GM19023 (cell line): Measurements from ENCODE around the gene CHD2.
A peak's percentile ranks its signal among the peaks of the same experiment; 100 is the strongest.

Experiments
- ATAC-seq: cut with Tn5 transposase; IDR thresholded peaks from one replicate; pipeline ENCODE4 v1.9.1; 2021; ENCODE audit warnings: mild to moderate bottlenecking, moderate library complexity; ENCODE audit not compliant: unreplicated experiment

CHD2 gene

GRCh38 chr15:92884436-92885223 is 15.5 kb upstream of the CHD2 start:
- no peak for ATAC-seq

GRCh38 chr15:92885224-92886041 is 14.7 kb upstream of the CHD2 start:
- no peak for ATAC-seq

- no peak for ATAC-seq
These were observed 14.0 kb upstream of the CHD2 start for GRCh38 chr15:92886042-92886537.

- ATAC-seq = no peak
These were observed 13.3 kb upstream of the CHD2 start for GRCh38 chr15:92886815-92887214.

DNA sequence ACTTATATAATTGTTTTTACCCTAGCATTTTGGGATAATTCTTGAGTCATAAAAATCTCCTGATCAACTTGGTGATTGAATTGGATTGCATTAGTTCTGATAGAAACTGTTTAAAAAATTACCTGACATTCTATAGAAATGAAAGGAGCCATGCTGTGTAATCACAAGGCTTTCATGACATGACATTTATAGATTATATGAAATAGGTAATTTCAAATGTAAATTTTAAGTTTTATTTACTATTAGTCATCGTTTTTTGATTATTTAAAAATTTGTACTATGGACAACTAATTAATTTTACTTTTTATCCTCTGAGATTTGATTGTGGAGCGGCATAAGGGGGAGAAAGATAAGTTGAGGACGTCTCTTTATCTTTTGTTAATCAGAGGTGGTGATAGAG is 12.3 kb upstream of the CHD2 start:
- no peak for ATAC-seq

DNA sequence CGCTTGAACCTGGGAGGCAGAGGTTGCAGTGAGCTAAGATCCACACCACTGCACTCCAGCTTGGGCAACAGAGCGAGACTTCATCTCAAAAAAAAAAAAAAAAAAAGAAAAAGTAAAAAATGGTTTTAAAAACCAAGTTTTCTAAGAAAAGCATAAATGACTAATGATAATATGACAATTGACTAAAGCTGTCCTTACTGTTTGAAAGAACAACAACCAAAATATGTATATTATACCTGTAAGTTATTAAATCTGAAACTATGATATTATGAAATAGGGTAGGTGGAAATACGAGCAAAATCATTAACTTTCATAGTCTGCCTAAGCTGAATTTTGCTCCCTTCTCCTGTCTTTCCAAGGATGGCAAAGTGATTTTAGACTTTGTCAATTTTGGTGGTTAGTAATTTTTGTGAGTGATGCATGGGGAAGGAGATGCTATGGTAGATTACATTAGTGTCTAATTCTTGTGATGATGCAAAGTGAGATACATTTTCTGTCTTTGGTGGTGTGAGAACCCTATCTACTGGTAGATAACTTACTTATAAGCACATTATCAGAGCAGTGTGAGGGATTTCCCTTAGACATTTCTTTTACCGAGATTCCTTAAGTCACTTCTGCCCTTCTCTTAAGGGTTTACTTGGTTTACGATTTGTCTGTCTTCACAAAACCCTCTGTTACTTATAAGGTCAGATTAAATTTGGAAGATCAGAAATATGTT is 10.6 kb upstream of the CHD2 start:
- no peak for ATAC-seq

- no peak for ATAC-seq
These were observed 8.5 kb upstream of the CHD2 start for GRCh38 chr15:92891533-92892200.

DNA sequence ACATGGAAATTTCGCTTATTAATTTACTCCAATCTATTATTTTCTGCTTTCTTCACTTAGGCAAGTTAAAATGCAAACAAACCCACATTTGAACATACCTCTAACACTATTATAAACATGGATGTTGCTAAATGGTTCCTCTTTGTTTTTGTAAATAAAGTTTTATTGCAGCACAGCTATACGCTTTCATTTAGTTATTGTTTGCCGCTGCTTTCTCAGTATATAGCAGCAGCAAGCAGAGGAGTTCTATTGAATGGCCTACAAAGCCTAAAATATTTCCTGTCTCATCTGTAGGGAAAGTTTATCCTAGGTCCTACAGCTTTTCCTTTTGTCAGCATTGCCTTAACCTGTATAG is 7.9 kb upstream of the CHD2 start:
- ATAC-seq = no peak

- no peak for ATAC-seq
These were observed 6.9 kb upstream of the CHD2 start for GRCh38 chr15:92893200-92893599.

- no peak for ATAC-seq
These were observed 3.6 kb upstream of the CHD2 start for GRCh38 chr15:92896561-92896960.

- ATAC-seq = no peak
These were observed 2.5 kb upstream of the CHD2 start for GRCh38 chr15:92897620-92898019.

DNA sequence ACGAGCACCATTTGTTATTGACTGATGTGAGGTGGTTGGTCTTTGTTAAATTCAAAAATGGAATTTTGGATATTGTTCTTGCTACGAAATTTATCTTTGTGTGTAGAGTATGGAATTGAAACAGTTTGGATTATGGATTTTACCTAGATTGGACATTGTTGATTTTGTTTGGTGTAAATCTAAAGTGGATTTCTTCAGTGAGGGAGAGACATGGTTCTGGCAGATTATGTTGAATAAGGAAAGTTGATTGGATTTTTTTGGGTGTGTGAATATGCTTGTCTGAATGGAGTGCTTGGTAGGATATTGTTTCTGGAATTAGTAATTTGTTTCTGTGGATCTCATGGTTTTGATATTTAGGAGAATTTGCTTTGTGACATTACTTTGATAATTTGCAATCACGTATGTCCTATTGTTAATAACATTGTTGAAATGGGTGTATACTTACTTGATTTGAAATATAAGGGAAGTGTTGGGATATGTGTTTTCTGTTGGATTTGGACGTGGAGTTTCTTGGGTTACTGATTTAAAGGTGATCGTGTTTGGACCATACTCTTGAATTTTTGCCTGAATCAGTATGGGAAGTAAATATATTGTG is 1.0 kb upstream of the CHD2 start:
- no peak for ATAC-seq

GRCh38 chr15:92899601-92899947 is 550 bp upstream of the CHD2 start:
- no peak for ATAC-seq

- ATAC-seq = no peak
These were observed 577 bp downstream of the CHD2 start for GRCh38 chr15:92900731-92901071.

DNA sequence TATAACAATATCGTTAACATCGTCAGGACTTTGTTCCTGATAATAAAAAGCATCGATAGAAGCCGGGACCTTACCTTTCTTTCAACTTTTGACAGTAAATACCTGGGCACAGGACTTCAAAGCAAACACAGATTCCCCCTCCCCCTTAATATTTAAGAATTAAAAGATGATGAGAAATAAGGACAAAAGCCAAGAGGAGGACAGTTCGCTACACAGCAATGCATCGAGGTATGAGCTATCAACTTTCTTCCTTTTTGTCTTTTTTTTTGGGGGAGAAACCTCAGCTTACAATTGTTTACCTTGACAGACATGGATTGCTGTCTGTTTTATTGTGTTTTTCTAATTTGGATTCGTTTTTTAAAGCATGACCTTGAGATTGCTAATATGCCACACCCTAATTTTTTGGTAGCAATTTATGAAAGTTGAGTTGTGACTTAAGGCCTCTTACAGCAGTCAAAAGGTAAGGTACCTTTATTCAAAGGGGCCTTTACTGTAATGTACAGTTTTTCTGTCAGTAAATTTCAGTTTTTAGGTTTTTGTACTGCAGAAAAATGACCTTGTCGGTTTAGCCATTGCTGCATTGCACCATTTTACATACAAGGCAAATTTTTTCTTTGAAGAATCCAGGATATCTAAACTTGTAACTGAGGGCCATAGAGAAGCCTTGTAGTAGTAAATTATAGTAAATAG is 1.1 kb downstream of the CHD2 start:
- ATAC-seq = no peak

- no peak for ATAC-seq
These were observed 1.9 kb downstream of the CHD2 start for GRCh38 chr15:92901995-92902394.

- no peak for ATAC-seq
These were observed 2.8 kb downstream of the CHD2 start for GRCh38 chr15:92902737-92903593.

DNA sequence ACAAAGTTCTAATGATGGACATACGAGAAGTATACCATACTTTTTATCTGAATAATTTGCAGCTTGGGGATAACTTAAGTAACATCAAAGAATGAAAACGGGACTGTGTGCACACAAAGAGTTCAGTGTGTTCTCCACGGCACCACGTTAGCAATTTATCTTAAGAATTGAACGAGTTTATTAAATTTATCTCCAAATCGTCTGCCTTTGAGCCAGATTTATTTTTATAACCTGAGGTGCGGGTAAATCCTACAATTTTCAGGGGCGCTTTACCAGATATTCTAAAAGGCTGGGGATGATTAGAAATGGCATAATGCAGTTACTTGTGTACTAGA is 3.5 kb downstream of the CHD2 start:
- no peak for ATAC-seq

- ATAC-seq = peak; percentile 78
These were observed 4.0 kb downstream of the CHD2 start for GRCh38 chr15:92903966-92904721.
